ENCODE results near the gene UGP2.
"Not testable (repeated sequence)": the region's sequence is repeated elsewhere in the genome, so short reads cannot be mapped to it uniquely, and the experiment has no call there.

UGP2 gene

DNA sequence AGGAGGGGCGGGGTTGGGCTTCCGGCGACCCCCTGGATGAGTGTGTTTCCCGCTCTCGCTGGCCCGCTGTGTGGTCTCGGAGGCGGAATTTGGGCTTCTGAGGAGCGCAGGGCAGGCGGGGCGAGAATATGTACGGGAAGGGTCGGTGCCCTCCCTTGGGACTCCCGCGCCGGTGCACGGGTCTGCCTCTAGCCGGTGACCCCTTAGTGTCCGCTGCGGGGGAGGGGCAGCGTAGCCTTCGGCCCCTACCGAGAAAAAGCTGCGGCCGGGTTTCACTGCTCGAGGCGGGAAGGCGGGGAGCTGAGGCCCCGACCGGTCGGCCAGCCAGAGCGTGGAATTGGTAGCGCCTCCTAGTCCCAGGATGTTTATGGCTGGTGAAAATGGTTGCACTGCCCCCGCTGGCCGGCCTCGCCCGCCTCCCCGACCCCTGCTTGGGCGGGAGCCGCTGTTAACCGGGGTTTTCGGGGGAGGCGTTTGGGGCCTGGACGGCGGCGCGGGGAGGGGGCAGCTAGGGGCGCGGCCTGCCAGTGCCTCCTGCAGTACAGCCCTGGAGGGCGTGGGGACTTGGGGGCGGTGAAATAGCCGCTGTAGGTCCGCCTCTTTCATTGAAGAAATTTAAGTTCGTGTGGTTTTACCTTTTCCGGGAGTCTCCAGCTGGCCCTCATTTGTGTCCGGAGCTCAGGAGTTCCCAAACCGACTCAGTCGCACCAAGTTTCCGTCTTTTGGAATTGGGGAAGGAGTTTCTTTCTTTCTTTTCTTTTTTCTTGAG is at the start of gene UGP2:
UGP2 (plus strand) TSS at position 643 of the 769 bp plus-strand sequence. CDS start 290 bp downstream, outside the sequence.
- DNase-seq (ENCODE audit: low spot score) = peak; percentile 83

DNA sequence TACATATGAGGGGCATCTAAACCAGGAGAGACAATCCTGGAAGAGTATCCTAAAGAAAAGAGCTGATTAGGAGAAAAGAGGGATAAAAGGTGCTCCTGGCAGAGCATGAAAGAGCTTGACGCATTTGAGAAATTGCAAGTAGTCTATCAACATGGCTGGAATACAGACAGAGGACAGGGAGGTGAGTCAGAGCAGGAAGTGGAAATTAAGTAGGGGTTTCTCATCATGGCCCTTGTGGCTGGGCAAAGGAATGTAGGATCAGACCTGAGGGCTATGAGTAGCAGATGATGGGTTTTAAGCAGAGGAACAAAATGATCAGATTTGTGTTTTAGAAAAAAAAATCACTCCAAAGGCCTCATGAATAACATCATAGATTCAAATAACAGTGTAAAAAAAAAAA is 49.2 kb upstream of the UGP2 start:
- no peak for DNase-seq (ENCODE audit: low spot score)

DNA sequence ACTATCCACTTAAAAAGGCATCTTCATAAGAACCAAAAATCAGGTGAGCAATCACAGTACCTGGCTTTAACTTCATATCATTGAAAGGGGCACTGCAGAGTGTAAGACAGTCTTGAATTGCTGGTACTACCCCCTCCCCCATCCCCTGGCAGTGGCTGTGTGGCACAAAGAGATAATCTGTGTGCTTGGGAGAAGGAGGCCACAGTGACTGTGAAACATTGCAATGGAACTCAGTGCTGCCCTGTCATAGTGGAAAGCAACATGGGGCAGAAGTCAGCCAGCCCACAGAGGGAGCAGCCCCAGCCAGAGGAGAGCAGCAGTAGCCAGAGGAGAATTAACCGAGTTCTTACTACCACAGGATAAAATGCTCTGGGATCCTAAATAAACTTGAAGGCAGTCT is 45.3 kb upstream of the UGP2 start:
- DNase-seq (ENCODE audit: low spot score) = no peak

DNA sequence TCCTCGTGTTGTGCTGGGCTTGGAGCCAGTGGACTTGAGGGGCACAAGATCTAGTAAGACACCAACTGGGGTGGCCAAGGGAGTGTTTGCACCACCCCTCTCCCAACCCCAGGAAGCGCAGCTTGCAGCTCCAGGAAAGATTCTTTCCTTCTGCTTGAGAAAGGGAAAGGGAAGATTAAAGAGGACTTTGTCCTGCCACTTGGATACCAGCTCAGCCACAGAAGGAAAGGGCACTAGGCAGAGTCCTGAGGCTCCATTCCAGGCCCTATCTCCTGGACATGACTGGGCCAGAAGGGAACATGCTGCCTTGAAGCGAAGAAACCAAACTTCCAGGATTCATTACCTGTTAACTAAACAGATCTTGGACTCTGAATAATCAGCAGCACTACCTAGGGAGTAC is 44.9 kb upstream of the UGP2 start:
- DNase-seq (ENCODE audit: low spot score) = no peak

DNA sequence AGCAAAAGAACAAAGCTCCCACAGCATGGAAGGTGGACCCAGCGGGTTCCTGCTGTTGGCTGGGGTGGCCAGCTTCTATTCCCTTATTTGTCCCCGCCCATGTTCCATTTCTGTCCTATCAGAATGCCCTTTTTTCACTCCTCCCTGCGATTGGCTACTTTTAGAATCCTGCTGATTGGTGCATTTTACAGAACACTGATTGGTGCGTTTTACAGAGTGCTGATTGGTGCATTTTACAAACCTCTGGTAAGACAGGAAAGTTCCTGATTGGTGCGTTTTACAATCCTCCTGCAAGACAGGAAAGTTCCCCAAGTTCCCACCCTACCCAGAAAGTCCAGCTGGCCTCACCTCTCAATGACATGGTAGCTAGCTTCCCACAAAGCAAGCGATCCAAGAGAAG is 40.2 kb upstream of the UGP2 start:
- no peak for DNase-seq (ENCODE audit: low spot score)

DNA sequence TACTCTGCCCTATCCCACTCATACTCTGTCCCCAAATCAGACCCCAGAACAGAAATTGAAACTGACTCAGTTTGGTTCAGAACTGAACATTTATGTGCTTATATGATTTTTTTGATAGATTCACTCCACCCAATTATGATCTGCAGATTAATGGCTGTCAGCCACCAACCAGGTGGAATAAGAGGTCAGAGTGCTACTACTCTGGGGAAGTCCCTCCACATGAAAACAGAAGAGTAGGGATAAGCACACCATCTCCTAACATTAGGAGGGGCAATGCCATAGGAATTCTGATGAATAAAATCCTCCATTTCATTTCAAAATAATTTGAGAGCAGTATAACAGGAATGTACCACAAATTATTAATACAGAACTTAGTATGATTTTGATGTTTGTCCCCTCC is 36.3 kb upstream of the UGP2 start:
- no peak for DNase-seq (ENCODE audit: low spot score)

DNA sequence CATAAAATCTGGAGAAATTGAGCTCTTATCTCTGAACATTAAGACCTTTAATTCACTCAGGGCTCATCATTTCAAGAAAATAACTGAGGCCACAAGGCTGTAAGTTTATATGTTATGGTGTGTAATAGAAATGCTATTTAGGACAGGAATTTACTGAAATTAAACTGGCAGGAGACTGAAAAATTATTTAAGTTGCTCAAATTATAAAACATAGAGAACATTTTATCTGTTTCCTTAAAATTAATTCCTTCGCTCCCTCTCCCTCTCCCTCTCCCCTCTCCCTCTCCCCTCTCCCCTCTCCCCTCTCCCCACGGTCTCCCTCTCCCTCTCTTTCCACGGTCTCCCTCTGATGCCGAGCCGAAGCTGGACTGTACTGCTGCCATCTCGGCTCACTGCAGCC is 33.7 kb upstream of the UGP2 start:
- not testable (repeated sequence) for DNase-seq (ENCODE audit: low spot score)

DNA sequence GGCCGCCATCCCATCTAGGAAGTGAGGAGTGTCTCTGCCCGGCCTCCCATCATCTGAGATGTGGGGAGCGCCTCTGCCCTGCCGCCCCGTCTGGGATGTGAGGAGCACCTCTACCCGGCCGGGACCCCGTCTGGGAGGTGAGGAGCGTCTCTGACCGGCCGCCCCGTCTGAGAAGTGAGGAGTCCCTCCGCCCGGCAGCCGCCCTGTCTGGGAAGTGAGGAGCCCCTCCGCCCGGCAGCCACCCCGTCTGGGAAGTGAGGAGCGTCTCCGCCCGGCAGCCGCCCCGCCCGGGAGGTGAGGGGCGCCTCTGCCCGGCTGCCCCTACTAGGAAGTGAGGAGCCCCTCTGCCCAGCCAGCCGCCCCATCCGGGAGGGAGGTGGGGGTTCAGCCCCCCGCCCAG is 32.8 kb upstream of the UGP2 start:
- DNase-seq (ENCODE audit: low spot score) = not testable (repeated sequence)

DNA sequence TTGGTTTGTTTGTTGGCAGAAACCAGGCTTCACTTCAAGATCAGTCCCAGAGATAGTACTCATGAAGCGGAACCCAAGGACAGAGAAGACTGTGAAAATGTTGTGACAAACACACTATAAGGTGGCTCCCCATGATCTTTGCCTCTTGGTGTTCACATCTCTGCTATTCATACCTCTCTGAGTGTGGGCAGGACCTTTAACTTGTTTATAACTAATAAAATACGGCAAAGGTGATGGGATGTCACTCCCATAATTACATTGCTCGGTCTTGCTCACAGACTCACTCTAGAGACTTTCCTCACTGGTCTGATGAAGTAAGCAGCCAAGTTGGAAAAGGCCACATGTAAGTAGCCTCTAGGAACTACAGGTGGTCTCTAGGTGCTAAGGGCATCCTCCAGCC is 30.6 kb upstream of the UGP2 start:
- no peak for DNase-seq (ENCODE audit: low spot score)

DNA sequence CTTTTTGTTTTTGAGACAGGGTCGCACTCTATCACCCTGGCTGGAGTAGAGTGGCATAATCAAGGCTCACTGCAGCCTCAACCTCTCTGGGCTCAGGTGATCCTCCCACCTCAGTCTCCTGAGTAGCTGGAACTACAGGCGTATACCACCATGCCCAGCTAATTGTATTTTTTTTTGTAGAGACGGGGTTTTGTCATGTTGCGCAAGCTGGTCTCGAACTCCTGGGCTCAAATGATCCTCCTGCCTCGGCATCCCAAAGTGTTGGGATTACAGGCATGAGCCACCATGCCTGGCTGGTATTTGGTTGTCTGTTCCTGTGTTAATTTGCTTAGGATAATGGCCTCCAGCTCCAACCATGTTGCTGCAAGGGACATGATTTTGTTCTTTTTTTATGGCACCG is 29.8 kb upstream of the UGP2 start:
- DNase-seq (ENCODE audit: low spot score) = not testable (repeated sequence)

DNA sequence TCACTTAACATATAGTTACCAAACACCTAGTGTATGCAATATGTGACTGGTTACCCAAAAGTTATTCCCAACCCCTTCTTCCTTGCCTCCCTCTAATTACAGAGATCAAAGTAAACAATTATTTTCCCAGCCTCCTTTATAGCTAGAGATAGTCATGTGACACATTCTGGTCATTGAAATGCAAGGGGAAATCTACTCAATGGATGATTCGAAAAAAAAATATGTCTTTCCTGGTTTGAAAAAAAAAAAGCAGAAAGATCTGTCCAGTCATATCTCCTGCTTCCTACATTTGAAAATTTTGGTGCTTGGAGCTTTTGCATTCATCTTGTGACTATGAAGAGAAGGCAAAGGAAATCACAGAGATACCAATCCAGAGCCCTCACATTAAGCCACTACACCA is 27.6 kb upstream of the UGP2 start:
- DNase-seq (ENCODE audit: low spot score) = no peak

DNA sequence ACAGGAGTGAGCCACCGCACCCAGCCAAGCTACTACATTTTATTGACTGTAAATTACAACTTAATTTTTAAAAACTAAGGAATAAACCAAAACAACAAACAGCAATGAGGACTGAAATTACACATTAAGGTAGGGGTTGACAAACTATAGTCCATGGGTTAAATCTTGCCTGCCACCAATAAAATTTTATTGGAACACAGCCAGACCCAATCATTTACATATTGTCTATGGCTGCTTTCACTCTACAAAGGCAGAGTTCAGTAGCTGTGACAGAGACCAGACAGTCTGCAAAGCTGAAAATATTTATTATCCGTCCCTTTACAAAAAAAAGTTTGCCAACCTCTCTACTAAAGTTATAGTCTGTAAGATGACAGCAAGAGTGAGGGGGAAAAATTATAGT is 24.3 kb upstream of the UGP2 start:
- DNase-seq (ENCODE audit: low spot score) = no peak

DNA sequence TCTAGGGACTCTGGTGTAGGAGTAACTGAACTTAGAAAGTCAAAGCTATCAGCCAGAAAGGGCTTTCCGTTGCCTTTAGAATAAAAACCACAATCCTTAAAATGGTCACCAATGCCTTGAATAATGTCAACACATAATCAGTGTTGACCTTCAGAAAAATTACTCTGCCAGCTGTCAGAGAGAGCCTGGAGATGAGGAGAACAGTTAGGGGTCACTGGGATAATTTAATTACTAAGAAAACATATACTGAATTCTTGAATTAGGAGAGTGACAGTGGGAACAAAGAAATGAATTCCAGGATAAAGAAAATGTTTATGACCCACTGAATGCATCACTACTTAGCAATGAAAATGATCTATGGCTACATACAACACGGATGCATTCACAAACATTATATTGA is 23.4 kb upstream of the UGP2 start:
- DNase-seq (ENCODE audit: low spot score) = no peak

DNA sequence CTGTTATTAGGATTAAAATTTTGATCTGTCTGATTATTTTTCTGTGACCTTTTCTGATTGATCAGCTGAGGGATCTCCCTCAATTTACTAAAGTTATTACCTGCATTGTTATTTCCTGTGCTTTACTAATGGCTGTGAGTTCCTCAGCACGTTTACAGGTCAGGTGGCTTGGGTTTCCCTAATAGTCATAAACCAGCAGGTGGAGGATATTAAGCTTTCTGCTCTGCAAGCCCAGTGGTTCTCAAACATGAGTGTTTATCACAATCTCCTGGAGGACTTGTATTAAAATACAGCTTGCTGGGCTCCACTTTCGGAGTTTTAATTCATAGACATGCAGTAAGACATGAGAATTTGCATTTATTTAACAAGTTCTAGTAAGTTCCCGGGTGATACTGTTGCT is 22.4 kb upstream of the UGP2 start:
- DNase-seq (ENCODE audit: low spot score) = no peak

DNA sequence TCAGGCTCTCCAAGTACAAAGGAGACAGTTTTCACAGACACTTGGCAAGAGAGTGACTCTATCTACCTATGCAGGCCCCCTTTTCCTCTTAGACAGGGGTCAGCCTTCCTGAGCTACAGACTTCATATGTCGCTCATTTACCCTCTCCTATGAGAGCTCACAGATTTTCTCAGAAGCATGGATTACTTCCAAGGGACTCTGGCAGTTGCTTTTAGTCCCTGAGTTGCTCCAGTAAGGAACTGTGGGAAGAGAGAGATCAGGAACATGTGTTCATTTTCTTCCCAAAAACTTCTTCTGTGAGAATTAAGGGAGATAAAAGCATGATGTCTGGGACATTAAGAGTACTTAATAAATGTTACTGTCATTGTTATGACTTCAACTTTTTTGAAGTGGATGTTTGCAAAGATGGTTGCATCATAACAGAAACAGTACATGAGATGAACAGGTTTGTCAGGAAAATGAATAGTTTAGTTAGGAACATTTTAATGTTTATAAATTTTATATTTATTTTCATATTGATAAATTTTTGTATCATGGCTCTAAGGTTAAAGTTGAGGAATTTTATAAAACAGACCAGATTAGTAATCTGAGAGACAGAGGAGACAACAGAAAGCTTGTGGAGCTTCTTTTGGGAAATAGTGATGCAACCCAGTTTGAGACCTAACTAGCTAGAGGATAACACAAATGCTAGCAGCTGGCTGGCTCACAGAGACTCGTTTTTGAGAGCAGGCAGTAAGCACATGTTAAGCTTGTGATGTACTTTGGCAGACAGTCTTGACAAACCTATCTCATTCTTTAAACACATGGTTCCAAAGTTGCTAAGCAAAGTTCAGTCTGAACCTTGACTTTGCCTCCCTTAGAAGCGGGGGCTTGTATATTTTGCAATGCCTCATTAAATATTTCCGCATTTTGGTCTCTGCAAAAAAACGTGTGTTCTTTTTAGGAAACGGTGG is 21.7 kb upstream of the UGP2 start:
- no peak for DNase-seq (ENCODE audit: low spot score)

DNA sequence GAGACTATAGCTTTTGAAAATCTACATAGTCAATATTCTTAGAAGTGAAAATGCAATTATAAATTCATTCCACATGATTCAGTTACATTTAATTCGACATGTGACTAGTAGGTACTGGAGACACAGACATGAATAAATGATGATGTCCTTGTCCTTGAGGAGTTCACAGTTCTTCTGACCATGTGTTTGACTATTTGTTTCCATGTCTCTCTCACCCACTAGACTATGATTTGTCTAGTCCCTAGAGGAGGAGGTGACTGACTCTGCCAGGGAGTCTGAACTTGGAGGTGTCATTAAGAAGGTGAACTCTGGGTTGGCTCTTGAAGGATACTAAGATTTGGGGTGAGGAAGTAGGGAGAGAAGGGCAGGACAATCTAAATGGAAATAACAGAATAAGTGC is 20.7 kb upstream of the UGP2 start:
- no peak for DNase-seq (ENCODE audit: low spot score)

DNA sequence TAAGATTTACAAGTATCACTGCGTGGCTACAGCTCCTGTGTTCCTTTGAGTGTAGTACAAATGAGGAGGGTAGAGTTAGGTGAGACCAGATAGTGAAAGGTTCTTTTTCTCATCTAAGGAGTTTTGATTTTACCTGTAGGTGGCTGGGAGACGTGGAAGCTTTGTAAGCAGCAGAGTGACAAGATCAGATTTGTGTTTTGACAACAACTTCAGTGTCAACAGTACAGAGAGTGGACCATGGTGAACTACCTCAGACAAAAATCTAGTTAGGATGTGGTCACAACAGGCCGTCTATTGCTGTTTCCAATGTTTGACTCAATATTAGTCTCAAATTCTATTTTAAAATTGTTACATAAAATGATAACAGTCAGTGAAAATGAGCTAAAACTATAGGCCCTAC is 20.3 kb upstream of the UGP2 start:
- no peak for DNase-seq (ENCODE audit: low spot score)

DNA sequence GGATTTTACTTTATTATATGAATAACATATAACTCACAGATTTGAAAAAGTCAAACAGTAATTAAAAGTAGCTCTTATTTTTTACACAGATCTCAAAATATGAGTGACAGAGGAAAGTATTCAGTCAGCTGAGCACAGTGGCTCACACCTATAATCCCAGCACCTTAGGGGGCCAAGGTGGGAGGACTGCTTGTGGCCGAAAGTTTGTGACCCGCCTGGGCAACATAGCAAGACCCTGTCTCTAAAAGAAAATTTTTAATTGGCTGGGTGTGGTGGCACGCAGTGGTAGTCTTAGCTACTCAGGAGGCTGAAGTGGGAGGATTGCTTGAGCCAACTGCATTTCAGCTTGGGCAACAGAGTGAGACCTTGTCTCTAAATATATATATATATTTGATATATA is 19.2 kb upstream of the UGP2 start:
- no peak for DNase-seq (ENCODE audit: low spot score)

DNA sequence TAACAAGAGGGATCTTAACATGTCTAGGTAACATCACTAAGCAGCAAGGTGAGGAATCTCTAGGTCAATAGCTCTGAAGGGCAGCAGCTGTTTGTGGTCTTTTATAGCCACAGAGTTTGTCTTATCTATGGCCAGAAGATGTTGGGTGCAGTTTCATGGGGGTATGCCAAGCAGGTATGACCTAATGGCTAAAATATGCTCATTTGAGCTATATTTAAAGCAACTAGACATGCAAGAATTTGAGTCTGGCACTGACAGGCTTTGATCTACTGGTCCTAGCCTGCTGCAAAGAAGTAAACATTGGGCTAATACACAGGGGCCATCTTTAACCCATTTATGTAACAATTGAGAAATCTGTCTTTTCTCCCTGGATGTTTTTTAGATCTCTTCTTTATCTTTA is 13.9 kb upstream of the UGP2 start:
- DNase-seq (ENCODE audit: low spot score) = peak; percentile 73

DNA sequence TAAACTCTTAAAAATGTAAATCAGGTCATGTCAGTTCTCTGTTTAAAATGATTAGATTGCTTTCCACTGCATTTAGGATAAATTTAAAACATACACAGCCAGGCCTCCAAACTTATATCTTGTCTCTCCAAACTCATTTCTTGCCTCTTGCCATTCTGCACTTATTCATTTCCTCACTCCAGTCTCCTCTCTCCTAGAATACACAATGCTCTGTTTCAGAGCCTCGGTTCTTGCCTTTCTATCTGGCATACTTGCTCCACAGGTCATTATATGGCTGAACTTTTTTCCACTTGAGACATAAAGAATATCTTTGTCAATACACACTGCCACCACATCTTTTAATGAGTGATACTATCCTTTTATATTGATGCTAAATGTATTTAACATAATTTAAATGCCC is 10.5 kb upstream of the UGP2 start:
- no peak for DNase-seq (ENCODE audit: low spot score)

DNA sequence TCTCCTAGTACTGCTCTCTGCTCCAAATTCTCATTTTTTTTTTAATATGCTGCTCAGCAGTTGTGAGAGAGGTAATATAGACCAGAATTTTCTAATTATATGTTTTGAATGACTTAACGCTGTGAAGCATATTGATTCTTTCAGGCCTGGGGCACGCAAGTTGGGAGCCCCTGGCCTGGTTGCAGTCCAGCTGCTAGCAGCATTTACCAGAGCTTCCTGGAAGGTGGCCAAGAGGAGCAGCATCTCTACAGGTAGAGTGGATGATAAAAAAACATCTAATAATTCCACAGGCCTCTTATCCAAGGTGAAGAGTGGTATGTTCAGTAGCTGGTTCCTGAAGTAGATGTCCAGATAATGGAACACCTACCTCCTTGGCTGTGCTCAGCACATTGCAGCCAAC is 7.3 kb upstream of the UGP2 start:
- DNase-seq (ENCODE audit: low spot score) = no peak

DNA sequence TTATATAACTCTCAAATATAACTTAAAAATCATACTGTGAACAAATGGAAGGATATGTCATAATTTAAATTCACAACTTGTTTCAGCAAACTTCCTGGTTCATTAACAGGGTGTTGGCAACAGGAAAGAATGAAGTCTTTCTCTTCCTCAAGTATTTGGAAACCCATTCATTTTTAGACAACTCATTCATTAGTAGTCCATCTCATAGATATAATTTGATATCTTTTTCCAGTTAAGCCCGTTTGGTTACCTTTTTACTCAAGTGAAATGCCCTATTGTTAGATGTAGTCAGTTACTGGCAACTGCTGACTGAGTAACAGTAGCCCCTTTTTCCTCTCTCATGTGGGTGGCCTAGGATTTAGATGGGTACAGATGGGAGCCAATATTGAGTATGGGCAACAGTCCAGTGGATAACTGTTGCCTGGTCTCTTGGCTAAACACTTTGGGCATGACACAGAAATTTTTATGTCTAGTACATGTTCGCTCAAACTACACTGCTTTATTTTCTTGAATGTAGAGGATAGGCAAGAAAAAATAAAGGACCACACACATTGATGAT is 4.6 kb upstream of the UGP2 start:
- no peak for DNase-seq (ENCODE audit: low spot score)

All from LoVo (cell line).